Kidney (tissue), 14 donors: Measurements from ENCODE around the gene MSRB2. TPM values are rescaled to one million over a fixed set of nuclear protein-coding genes. Genes with fewer than 3 reads are reported as not detected.

Experiments
- DNase-seq, 5 donors: peaks; one replicate each; pipeline ENCODE4 v3.0.0-alpha.2; 2013 to 2020
- FAIRE-seq: peaks from 2 replicates; lab custom pipeline; 2012; peaks lifted over from hg19 to GRCh38; lab: Jason Lieb, UNC
- H3K27ac ChIP-seq, 2 donors: one replicate each; pipeline ENCODE4 v1.7.0; 2013; ENCODE audit warnings: low read depth in 2 of 2, low read length in 2 of 2, inconsistent platforms in 1 of 2
- H3K27me3 ChIP-seq: one replicate; pipeline ENCODE4 v1.7.1; 2013; ENCODE audit warnings: low read length, inconsistent platforms; ENCODE audit not compliant: control insufficient read depth, insufficient read depth
- H3K36me3 ChIP-seq, 3 donors: one replicate each; pipeline versions ENCODE4 v1.7.0 to v1.7.1; 2013; ENCODE audit warnings: low read length in 3 of 3, control low read depth in 1 of 3, inconsistent platforms in 1 of 3; ENCODE audit not compliant: insufficient read depth in 3 of 3, control insufficient read depth in 2 of 3
- H3K4me1 ChIP-seq, 3 donors: one replicate each; pipeline versions ENCODE4 v1.7.0 to v1.7.1; 2013; ENCODE audit warnings: low read length in 3 of 3, inconsistent platforms in 1 of 3, low read depth in 1 of 3; ENCODE audit not compliant: control insufficient read depth in 2 of 3, insufficient read depth in 2 of 3
- H3K4me3 ChIP-seq, 3 donors: one replicate each; pipeline versions ENCODE4 v1.7.0 to v1.8.1; 2013; ENCODE audit warnings: low read length in 3 of 3, control low read depth in 1 of 3, inconsistent platforms in 1 of 3
- H3K9ac ChIP-seq, 3 donors: one replicate each; pipeline versions ENCODE4 v1.7.0 to v1.7.1; 2013; ENCODE audit warnings: low read length in 3 of 3, control low read depth in 1 of 3, inconsistent platforms in 1 of 3
- H3K9me3 ChIP-seq, 3 donors: one replicate each; pipeline versions ENCODE4 v1.7.0 to v1.7.1; 2013; ENCODE audit warnings: low read length in 3 of 3, control low read depth in 1 of 3, inconsistent platforms in 1 of 3; ENCODE audit not compliant: control insufficient read depth in 2 of 3, insufficient read depth in 1 of 3
- intact Hi-C: fragments of 100-400 bp; cut with DNase I; formaldehyde crosslinking; loops from one replicate; pipeline ENCODE4 v1.11.1; 2022
- polyA plus RNA-seq: library from polyadenylated mRNA; stranded (reverse); fragments of 350-450 nt; fragmentation: Illumina TruSeq; extraction: RNeasy Lipid Tissue Mini Kit (QIAGEN cat#74804); gene quantifications from one replicate; pipeline ENCODE4 v1.2.3, GENCODE V29; 2014; ENCODE audit warnings: low read depth, low replicate concordance; ENCODE audit not compliant: insufficient read depth
- total RNA-seq: library from RNA; stranded (reverse); fragmentation: NEBNext Ultra II Directional; extraction: Animal tissue kit (Norgen Biotek cat#: 25700); gene quantifications from one replicate; pipeline ENCODE4 v1.2.1, GENCODE V29; 2021
- TF ChIP-seq, protein P1 (sequence below): IDR thresholded peaks from 3 replicates; pipeline ENCODE4 v1.5.1; 2012; ENCODE audit warnings: mild to moderate bottlenecking, moderate library complexity, borderline replicate concordance; ENCODE audit not compliant: insufficient read depth; ENCODE audit errors: extremely low read depth
- donor health status: control.
- donor health status: control.
- donor health status: control.
- donor health status: control.
- donor health status: control.
- donor health status: DM: yes; HTN: yes; CAD: no.
- donor health status: Normal renal cell carcinoma (clear cell type).

The MSRB2 gene
- total and polyA plus RNA-seq, 2 donors from 2014 or later = 39.9 to 131 TPM

DNA sequence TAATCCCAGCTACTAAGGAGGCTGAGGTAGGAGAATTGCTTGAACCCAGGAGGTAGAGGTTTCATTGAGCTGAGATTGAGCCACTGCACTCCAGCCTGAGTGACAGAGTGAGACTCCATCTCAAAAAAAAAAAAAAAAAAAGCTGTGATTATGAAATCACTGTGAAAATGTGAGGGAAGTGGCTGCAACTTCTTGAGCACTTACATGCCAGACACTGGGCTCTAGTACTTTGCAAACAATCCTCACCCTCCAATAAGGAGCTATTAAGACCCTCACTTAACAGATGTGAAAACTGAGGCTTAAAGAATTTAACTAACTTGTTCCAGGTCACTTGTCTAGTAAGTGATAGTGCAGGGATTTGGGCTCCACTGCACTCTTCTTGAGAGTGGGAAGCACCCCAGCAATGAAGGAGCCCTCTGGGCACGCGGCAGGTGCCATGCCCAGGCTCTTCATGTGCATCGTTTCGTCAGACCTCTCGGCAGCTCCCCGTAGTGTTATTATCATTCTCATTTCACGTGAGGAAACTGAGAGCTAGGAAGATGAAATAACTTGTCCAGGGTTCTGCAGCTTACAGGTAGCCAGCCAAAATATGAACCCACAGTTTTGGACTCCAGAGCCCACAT is 19.0 kb downstream of the MSRB2 start:
- peaks cover 0 to 32% (median 30%) of the 10 kb centered on the region in 3 donors for H3K36me3 ChIP-seq
- no peaks in the 10 kb centered on the region for H3K9me3 ChIP-seq
- FAIRE-seq (no peak), DNase-seq (no peak)
- intact Hi-C loops = no loop called here
- no peaks in the 10 kb centered on the region for H3K27me3 ChIP-seq
- H3K4me1 ChIP-seq = no peaks in the 10 kb centered on the region
- H3K9ac ChIP-seq = no peak overlapping the region
- no peak overlapping the region for H3K27ac ChIP-seq
- TF ChIP-seq, protein P1, sequence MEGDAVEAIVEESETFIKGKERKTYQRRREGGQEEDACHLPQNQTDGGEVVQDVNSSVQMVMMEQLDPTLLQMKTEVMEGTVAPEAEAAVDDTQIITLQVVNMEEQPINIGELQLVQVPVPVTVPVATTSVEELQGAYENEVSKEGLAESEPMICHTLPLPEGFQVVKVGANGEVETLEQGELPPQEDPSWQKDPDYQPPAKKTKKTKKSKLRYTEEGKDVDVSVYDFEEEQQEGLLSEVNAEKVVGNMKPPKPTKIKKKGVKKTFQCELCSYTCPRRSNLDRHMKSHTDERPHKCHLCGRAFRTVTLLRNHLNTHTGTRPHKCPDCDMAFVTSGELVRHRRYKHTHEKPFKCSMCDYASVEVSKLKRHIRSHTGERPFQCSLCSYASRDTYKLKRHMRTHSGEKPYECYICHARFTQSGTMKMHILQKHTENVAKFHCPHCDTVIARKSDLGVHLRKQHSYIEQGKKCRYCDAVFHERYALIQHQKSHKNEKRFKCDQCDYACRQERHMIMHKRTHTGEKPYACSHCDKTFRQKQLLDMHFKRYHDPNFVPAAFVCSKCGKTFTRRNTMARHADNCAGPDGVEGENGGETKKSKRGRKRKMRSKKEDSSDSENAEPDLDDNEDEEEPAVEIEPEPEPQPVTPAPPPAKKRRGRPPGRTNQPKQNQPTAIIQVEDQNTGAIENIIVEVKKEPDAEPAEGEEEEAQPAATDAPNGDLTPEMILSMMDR = no peak
- no peak overlapping the region for H3K4me3 ChIP-seq

- no peak for DNase-seq
- Histone ChIP-seq H3K27ac (no peak overlapping the region), H3K36me3 (peaks cover 0 to 35% (median 32%) of the 10 kb centered on the region in 3 donors), H3K27me3 (no peaks in the 10 kb centered on the region), H3K4me1 (no peaks in the 10 kb centered on the region), H3K4me3 (no peak overlapping the region), H3K9me3 (no peaks in the 10 kb centered on the region), H3K9ac (no peak overlapping the region)
- intact Hi-C loops = no loop called here
- no peak for FAIRE-seq
- TF ChIP-seq, protein P1 = no peak
Observed at GRCh38 chr10:23116486-23117205, 21.3 kb downstream of the MSRB2 start.

DNA sequence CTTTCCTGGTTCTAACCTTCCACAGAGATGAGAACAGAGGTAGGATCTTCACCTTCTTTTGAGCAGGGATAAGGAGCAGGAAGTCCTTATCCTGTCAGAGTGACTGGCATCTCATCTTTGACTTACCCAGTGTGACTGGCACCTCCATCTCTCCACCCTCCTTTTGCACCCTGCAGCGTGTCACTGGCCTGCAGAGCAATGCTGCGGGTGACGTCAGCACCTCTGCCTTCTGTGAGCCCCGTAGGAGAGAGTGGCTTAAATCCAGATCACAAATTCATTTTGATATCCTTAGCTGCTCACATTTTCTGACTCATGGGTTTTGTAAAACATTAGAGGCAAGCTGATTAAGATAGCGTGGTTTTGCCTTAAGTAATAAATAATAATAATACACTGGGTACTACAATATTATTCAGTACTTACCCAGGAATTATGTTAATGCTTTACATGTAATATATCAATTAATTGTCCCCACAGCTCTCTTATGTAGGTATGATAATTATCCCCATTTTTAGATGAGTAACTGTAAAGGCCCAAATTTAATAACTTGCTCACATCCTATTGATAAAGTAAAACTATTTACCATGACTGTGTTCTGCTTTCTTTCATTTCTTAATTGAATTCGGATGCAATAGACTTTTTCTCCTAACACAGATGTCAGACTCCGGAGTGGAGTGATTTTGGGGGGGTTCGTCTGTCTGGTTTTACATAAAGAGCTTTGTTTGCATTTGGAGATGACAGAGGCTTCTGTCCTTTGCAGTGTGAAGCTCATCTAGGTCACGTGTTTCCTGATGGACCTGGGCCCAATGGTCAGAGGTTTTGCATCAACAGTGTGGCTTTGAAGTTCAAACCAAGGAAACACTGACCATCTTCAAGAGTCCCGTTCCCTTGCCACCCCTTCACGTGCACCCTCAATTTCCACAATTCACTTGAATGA is 24.9 kb downstream of the MSRB2 start:
- no peak for DNase-seq
- H3K4me1 ChIP-seq = no peaks in the 10 kb centered on the region
- intact Hi-C loops = no loop called here
- no peaks in the 10 kb centered on the region for H3K9me3 ChIP-seq
- TF ChIP-seq, protein P1 = no peak
- no peaks in the 10 kb centered on the region for H3K27me3 ChIP-seq
- FAIRE-seq = no peak
- H3K27ac ChIP-seq = no peak overlapping the region
- peaks cover 0 to 22% (median 21%) of the 10 kb centered on the region in 3 donors for H3K36me3 ChIP-seq
- no peak overlapping the region for H3K9ac ChIP-seq
- no peak overlapping the region for H3K4me3 ChIP-seq
